B cell (primary cell): Measurements from ENCODE around the gene DGKB.

Source experiments
- EZH2 ChIP-seq: IDR thresholded peaks from 2 replicates; pipeline ENCODE4 v1.6.1; 2012; ENCODE audit warnings: borderline replicate concordance, low read depth, mild to moderate bottlenecking, moderate library complexity, low read length; ENCODE audit not compliant: insufficient read depth, poor library complexity, severe bottlenecking
- TF ChIP-seq, protein P1 (sequence below): fragments of 200-600 bp; IDR thresholded peaks from one replicate; pipeline ENCODE4 v1.8.0; 2022; ENCODE audit warnings: antibody characterized with exemption, mild to moderate bottlenecking

DNA sequence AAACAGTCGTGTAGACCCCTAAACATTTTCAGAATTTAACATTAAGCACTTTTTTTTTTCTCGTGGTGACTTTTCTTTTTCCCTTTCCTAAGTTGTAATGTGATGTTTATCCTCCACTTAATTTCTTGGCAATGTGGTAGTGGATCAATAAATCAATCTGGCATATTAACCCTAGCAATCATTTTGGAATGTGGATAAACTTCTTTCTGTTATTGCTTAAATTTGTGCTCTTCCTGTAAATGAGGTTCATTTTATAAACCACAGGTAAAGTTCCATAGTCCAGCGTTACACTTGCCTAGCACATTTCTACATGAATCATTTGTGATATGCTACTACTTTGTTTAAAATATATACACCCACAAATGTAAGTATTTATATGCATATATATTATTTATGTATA lies 665.7 kb downstream of the DGKB start:
- TF ChIP-seq, protein P1, sequence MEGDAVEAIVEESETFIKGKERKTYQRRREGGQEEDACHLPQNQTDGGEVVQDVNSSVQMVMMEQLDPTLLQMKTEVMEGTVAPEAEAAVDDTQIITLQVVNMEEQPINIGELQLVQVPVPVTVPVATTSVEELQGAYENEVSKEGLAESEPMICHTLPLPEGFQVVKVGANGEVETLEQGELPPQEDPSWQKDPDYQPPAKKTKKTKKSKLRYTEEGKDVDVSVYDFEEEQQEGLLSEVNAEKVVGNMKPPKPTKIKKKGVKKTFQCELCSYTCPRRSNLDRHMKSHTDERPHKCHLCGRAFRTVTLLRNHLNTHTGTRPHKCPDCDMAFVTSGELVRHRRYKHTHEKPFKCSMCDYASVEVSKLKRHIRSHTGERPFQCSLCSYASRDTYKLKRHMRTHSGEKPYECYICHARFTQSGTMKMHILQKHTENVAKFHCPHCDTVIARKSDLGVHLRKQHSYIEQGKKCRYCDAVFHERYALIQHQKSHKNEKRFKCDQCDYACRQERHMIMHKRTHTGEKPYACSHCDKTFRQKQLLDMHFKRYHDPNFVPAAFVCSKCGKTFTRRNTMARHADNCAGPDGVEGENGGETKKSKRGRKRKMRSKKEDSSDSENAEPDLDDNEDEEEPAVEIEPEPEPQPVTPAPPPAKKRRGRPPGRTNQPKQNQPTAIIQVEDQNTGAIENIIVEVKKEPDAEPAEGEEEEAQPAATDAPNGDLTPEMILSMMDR: no peak
- no peak for TF ChIP-seq EZH2
